Measurements from ENCODE around the gene SNX15.

- no peak for TF ChIP-seq CTCF (conservative IDR thresholded peaks at IDR 0.05; ENCODE audit: low read depth, low read length)
- TF ChIP-seq EZH2 (IDR thresholded peaks at IDR 0.05; ENCODE audit: borderline replicate concordance, low read depth, low read length, poor library complexity, severe bottlenecking): no peak
Measured at GRCh38 chr11:65066805-65067291, 39.6 kb downstream of the SNX15 start.

All from A673 (cell line).